GM06990 (cell line): Measurements from ENCODE around the gene ASPHD2.

Experiments used
- DNase-seq: peaks from one replicate; pipeline ENCODE4 v3.0.0-alpha.2; 2011; ENCODE audit not compliant: insufficient read length; ENCODE audit errors: extremely low read depth
- H3K27me3 ChIP-seq: replicated peaks from 2 replicates; pipeline ENCODE4 v1.6.0; 2011; ENCODE audit warnings: low read length; ENCODE audit not compliant: control insufficient read depth, insufficient read depth
- H3K36me3 ChIP-seq: 2 replicates; pipeline ENCODE4 v1.5.1; 2011; ENCODE audit warnings: low read length; ENCODE audit not compliant: control insufficient read depth, insufficient read depth
- H3K4me3 ChIP-seq: replicated peaks from 2 replicates; pipeline ENCODE4 v1.5.1; 2011; ENCODE audit warnings: low read depth, mild to moderate bottlenecking, control low read depth, low read length
- TF ChIP-seq, protein P1 (sequence below): IDR thresholded peaks from 2 replicates; pipeline ENCODE4 v1.5.1; 2011; ENCODE audit warnings: low read length, control low read depth, mild to moderate bottlenecking, inconsistent platforms; ENCODE audit not compliant: insufficient read depth, poor library complexity, severe bottlenecking

The ASPHD2 gene

DNA sequence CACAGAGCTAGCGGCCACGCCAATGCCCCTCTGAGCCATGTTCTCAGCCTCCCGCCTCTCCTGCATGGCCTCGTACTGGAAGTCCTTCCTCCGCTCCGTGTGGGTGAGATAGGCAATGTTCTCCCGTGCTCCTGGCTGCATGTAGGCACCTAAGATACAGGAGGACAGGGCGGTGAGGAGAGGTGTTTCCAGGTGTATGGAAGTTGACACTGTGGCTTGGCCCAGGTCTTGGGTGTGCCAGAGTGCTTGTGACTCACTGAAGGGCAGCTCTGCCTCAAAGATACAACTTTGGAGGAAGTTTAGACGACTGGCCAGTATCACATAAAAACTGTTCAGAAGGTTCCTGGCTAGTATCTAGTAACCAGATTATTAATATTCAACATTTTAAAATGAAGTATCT, 63.2 kb downstream of the ASPHD2 start:
- no peak overlapping the region for H3K4me3 ChIP-seq
- peaks cover 47% of the 10 kb centered on the region for H3K36me3 ChIP-seq
- no peaks in the 10 kb centered on the region for H3K27me3 ChIP-seq
- TF ChIP-seq, protein P1, sequence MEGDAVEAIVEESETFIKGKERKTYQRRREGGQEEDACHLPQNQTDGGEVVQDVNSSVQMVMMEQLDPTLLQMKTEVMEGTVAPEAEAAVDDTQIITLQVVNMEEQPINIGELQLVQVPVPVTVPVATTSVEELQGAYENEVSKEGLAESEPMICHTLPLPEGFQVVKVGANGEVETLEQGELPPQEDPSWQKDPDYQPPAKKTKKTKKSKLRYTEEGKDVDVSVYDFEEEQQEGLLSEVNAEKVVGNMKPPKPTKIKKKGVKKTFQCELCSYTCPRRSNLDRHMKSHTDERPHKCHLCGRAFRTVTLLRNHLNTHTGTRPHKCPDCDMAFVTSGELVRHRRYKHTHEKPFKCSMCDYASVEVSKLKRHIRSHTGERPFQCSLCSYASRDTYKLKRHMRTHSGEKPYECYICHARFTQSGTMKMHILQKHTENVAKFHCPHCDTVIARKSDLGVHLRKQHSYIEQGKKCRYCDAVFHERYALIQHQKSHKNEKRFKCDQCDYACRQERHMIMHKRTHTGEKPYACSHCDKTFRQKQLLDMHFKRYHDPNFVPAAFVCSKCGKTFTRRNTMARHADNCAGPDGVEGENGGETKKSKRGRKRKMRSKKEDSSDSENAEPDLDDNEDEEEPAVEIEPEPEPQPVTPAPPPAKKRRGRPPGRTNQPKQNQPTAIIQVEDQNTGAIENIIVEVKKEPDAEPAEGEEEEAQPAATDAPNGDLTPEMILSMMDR, result no peak
- DNase-seq, result no peak

DNA sequence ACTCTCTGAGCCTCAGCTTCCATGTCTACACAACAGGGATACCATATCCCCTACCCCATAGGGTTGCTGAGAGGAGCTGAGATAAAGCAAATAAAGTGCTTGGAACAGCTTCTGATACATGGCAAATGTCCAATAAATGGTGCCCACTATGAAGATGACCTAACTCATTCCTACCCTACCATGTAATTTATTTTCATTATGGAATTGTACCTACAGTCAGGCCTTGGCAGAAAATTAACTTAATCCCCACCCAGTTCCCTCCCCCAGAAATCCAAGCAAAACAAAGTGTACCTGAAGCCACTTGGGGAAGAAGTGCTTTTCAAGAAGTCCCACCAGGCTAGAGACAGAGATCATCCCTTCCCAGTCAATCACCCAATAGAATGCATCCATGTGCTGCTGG, 65.4 kb downstream of the ASPHD2 start:
- no peak overlapping the region for H3K4me3 ChIP-seq
- TF ChIP-seq, protein P1, result no peak
- no peak for DNase-seq
- no peaks in the 10 kb centered on the region for H3K27me3 ChIP-seq
- H3K36me3 ChIP-seq, result peaks cover 46% of the 10 kb centered on the region
